ENCODE measurements around the gene ZNF577.

DNA sequence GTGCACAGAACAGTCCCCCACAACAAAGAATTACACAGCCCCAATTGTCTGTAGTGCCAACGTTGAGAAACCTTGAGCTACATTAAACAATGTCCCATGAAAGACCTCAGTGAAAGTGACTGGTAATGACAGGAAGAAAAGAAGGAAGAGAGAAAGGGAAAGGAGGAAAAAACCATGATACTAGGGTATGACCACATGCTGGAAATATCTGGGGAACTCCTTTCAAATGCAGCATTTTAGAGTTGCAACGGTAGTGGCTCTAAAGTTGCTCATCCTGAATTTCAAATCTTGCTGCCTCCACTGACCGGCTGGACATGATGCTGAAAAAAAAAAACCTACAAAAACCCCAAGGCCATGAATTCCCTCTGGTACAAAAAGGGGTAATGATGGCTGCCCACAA, 66.3 kb downstream of the ZNF577 start:
- TF ChIP-seq POLR2AphosphoS5 (IDR thresholded peaks at IDR 0.05; ENCODE audit: low read depth, low read length) (no peak), TAF1 (IDR thresholded peaks at IDR 0.05; ENCODE audit: borderline replicate concordance, insufficient read depth, low read length) (no peak)
